Left lobe of liver (tissue), 2 donors: Measurements from ENCODE around the gene BAX. TPM values are rescaled to one million over a fixed set of nuclear protein-coding genes. Genes with fewer than 3 reads are reported as not detected.
"Not testable (repeated sequence)": the region's sequence is repeated elsewhere in the genome, so short reads cannot be mapped to it uniquely, and the experiment has no call there.

Experiments
- ATAC-seq: fragments of 200-7000 bp; cut with Tn5 transposase; one replicate; pipeline ENCODE4 v1.9.1; 2020; ENCODE audit warnings: mild to moderate bottlenecking, moderate library complexity
- DNase-seq: peaks from one replicate; pipeline ENCODE4 v3.0.0-alpha.2; 2020; ENCODE audit warnings: low spot score
- total RNA-seq: library from RNA; stranded (reverse); gene quantifications from one replicate; pipeline ENCODE4 v1.2.1, GENCODE V29; 2021
- donor health status: DM: no; HTN: no; CAD: no; lungs with moderate emphysema.
- donor health status: DM: no; HTN: yes; CAD: no.

Gene BAX
- 18.9 TPM for total RNA-seq

GRCh38 chr19:48954595-48955307 is at the start of gene BAX:
BAX (plus strand) TSS chr19:48954875; CDS start chr19:48954929, 54 bp downstream.
- ATAC-seq = peak; percentile 93
- DNase-seq = peak; percentile 99

GRCh38 chr19:48905664-48906063 is 49.0 kb upstream of the BAX start:
- no peak for DNase-seq
- ATAC-seq = no peak

- ATAC-seq (no peak), DNase-seq (no peak)
Observed at GRCh38 chr19:48906324-48906723, 48.4 kb upstream of the BAX start.

GRCh38 chr19:48907671-48908070 is 47.0 kb upstream of the BAX start:
- ATAC-seq (peak; percentile 90), DNase-seq (peak; percentile 96)

GRCh38 chr19:48909424-48910077 is 45.1 kb upstream of the BAX start:
- not testable (repeated sequence) for DNase-seq, ATAC-seq

- ATAC-seq = no peak
- DNase-seq = no peak
Observed at GRCh38 chr19:48910803-48911202, 43.9 kb upstream of the BAX start.

GRCh38 chr19:48913114-48913889 is 41.4 kb upstream of the BAX start:
- no peak for DNase-seq
- no peak for ATAC-seq

- ATAC-seq = no peak
Observed at GRCh38 chr19:48914181-48914580, 40.5 kb upstream of the BAX start.

GRCh38 chr19:48915757-48916156 is 38.9 kb upstream of the BAX start:
- no peak for ATAC-seq

More at GRCh38 chr19:48914181-48914580, 40.5 kb upstream of the BAX start:
- no peak for DNase-seq

GRCh38 chr19:48918071-48918470 is 36.6 kb upstream of the BAX start:
- ATAC-seq (no peak), DNase-seq (no peak)

More at GRCh38 chr19:48915757-48916156, 38.9 kb upstream of the BAX start:
- DNase-seq = no peak

- ATAC-seq (peak; percentile 39), DNase-seq (no peak)
Observed at GRCh38 chr19:48918801-48919247, 35.9 kb upstream of the BAX start.

GRCh38 chr19:48919271-48919670 is 35.4 kb upstream of the BAX start:
- ATAC-seq, DNase-seq: not testable (repeated sequence)

- ATAC-seq (no peak), DNase-seq (no peak)
Observed at GRCh38 chr19:48920949-48921348, 33.7 kb upstream of the BAX start.

GRCh38 chr19:48921721-48922500 is 32.8 kb upstream of the BAX start:
- no peak for DNase-seq
- no peak for ATAC-seq

- ATAC-seq = no peak
- no peak for DNase-seq
Observed at GRCh38 chr19:48922548-48923490, 31.9 kb upstream of the BAX start.

GRCh38 chr19:48925240-48925843 is 29.3 kb upstream of the BAX start:
- ATAC-seq = no peak
- no peak for DNase-seq

GRCh38 chr19:48925890-48926289 is 28.8 kb upstream of the BAX start:
- not testable (repeated sequence) for DNase-seq, ATAC-seq

- DNase-seq = no peak
- ATAC-seq = peak; percentile 60
Observed at GRCh38 chr19:48926909-48927308, 27.8 kb upstream of the BAX start.

- not testable (repeated sequence) for ATAC-seq, DNase-seq
Observed at GRCh38 chr19:48927692-48928091, 27.0 kb upstream of the BAX start.
